Subcutaneous adipose tissue (tissue), 4 donors: ENCODE measurements around the gene MYLK2. TPM values are rescaled to one million over a fixed set of nuclear protein-coding genes. Genes with fewer than 3 reads are reported as not detected.

ENCODE experiments used
- CTCF ChIP-seq: fragments of 450-650 bp; IDR thresholded peaks from one replicate; pipeline ENCODE4 v1.5.1; 2016; ENCODE audit warnings: low read depth, mild to moderate bottlenecking, control low read depth, antibody characterized with exemption, moderate library complexity
- total RNA-seq, 4 donors: library from RNA; depleted of rRNA; stranded (reverse); fragments of >200 nt; gene quantifications; one replicate each; pipeline ENCODE4 v1.1.0, GENCODE V29; 2016

The MYLK2 gene
- total RNA-seq, result not detected

GRCh38 chr20:31819083-31819784, at the start of gene MYLK2:
TSS of gene MYLK2 (plus strand) at chr20:31819356. CDS start at chr20:31819581, 225 bp downstream.
- no peak for TF ChIP-seq CTCF

DNA sequence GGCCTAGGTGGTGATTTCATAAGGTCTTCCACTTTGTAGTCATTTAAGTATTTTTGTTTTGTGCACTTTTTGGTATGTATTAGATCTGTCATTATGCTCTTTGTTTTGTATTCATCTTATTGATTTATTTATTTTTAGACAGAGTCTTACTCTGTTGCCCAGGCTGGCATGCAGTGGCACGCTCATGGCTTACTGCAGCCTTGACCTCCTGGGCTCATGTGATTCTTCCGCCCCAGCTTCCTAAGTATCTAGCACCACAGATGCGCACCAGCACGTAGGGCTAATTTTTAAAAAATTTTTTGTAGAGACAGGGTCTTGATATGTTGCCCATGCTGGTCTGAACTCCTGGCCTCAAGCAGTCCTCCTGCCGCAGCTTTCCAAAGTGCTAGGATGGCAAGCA, 49.5 kb upstream of the MYLK2 start:
- TF ChIP-seq CTCF, result no peak

- no peak for TF ChIP-seq CTCF
These were observed 48.9 kb upstream of the MYLK2 start for GRCh38 chr20:31770243-31770642.

DNA sequence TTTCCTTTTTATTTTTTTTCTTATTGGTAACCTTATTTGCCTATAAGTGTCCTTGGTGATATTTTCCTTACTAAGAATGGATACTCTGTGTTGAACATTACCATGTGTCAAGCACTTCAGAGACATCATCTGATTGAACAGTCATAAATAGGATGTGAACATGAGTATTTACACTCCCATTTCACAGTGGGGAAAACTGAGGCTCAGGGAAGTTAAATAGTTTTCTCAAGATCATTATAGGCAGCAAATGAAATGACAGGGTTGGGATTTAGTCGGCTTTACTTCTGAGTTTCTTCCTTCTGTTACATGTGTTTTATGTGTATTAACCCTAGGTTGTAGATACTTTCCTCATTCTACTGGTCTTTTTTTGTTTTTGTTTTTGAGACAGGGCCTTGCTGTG, 44.7 kb upstream of the MYLK2 start:
- no peak for TF ChIP-seq CTCF

- no peak for TF ChIP-seq CTCF
These were observed 38.3 kb upstream of the MYLK2 start for GRCh38 chr20:31780839-31781238.

DNA sequence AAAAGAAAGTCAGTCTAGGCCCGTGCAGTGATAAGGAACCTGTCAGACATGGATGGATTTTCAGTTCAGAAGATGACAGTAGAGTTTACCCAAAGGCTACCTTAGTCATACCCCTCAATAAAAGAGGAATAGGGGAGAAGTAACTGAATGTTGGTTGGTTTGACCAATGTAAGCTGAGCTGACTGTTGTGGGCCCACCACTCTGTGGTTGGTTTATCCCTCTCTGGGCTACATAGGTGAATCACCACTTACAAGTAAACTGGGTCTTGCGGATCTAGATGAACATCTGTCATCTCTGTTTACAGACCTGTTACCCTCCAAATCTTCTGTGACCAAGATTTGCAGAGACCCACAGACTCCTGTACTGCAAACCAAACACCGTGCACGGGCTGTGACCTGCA, 37.2 kb upstream of the MYLK2 start:
- no peak for TF ChIP-seq CTCF

DNA sequence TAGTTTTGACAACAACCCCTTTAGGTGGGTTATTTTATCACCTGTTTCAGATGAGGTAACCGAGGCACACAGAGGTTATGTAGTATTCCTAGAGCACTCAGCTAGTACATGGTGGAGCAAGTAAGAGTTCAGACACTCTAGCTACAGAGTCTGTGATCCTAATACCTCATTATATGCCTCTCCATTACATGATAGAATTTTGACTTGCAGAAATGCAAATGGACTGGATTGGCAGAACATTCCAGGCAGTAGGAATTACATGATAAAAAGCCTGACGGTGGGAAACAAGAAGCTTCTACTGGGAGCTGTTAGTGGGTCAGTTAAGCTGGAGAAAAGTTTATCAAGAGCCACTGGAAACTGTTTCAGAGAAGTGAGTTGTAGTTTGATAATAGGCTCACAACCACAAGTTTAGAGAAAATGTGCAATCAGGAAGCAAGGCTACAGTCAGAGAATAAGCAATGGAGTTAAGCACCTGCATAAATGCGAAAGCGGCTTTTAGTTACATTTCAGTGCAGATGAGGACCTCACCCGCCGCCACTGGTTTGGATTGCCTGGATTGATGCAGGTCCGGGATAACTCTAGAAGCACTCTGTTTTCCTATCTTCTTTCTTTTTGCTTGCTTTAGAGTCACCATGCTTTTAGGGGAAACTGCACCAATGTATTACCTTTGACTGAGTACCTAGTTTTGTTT, 34.7 kb upstream of the MYLK2 start:
- no peak for TF ChIP-seq CTCF
